Type B pancreatic cell (in vitro differentiated cells): ENCODE data around the gene R3HDML. TPM values are rescaled to one million over a fixed set of nuclear protein-coding genes. Genes with fewer than 3 reads are reported as not detected.

ENCODE experiments used
- DNase-seq: peaks from one replicate; pipeline ENCODE4 v3.0.0; 2021; ENCODE audit warnings: mixed read lengths; ENCODE audit not compliant: unreplicated experiment; ENCODE audit errors: extremely low spot score
- H3K27ac Mint-ChIP-seq: 2 replicates; pipeline ENCODE4 v1.8.0; 2021; ENCODE audit warnings: mild to moderate bottlenecking, mixed read lengths
- H3K27me3 Mint-ChIP-seq: 2 replicates; pipeline ENCODE4 v1.8.0; 2021; ENCODE audit warnings: mixed read lengths
- H3K36me3 Mint-ChIP-seq: 2 replicates; pipeline ENCODE4 v1.8.0; 2021; ENCODE audit warnings: mixed read lengths
- H3K4me1 Mint-ChIP-seq: one replicate; pipeline ENCODE4 v1.8.0; 2021; ENCODE audit warnings: mixed read lengths; ENCODE audit not compliant: unreplicated experiment
- H3K4me3 Mint-ChIP-seq: 2 replicates; pipeline ENCODE4 v1.8.0; 2021; ENCODE audit warnings: mild to moderate bottlenecking, mixed read lengths
- H3K9me3 Mint-ChIP-seq: 2 replicates; pipeline ENCODE4 v1.8.0; 2021; ENCODE audit warnings: mixed read lengths
- CTCF ChIP-seq: fragments of 200-600 bp; sonication (generic); conservative IDR thresholded peaks from 2 replicates; pipeline ENCODE4 v1.5.0; 2021; ENCODE audit warnings: antibody characterized with exemption, mild to moderate bottlenecking
- total RNA-seq: library from RNA; stranded (reverse); gene quantifications from 2 replicates; pipeline ENCODE4 v1.2.1, GENCODE V29; 2021; ENCODE audit warnings: low replicate concordance

Gene R3HDML
- total RNA-seq, 1 donor from 2014 or later: not detected

- peaks cover 29% of the 10 kb centered on the region for H3K27me3 Mint-ChIP-seq
- DNase-seq: no peak
- TF ChIP-seq CTCF: no peak
- H3K27ac Mint-ChIP-seq: no peak overlapping the region
- H3K4me1 Mint-ChIP-seq: peaks cover 4% of the 10 kb centered on the region
- H3K4me3 Mint-ChIP-seq: no peak overlapping the region
- H3K36me3 Mint-ChIP-seq: no peaks in the 10 kb centered on the region
- H3K9me3 Mint-ChIP-seq: no peaks in the 10 kb centered on the region
These were observed 2.1 kb upstream of the R3HDML start for GRCh38 chr20:44334709-44335108.

DNA sequence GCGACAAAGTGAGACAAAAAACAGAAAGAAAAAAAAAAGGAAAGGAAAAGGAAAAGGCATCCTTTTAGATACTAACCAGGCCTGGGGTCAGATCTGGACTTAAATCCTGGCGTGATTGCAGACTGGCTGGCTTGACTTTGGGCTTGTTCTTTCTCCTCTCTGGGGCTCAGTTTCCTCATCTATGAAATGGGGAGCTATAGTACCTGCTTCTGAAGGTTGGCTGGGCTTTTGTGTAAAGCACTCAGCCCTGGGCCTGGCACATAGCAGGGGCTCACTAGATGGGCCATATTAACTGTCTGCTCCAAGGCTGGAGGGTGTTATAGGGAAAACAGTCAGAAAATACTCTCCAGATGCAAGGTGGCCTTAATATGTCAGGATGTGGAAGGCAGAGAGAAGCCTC is 1.2 kb upstream of the R3HDML start:
- Mint-ChIP-seq H3K36me3 (no peaks in the 10 kb centered on the region), H3K27me3 (peaks cover 27% of the 10 kb centered on the region), H3K27ac (no peak overlapping the region), H3K4me3 (no peak overlapping the region), H3K9me3 (no peaks in the 10 kb centered on the region), H3K4me1 (peaks cover 4% of the 10 kb centered on the region)
- DNase-seq: no peak
- TF ChIP-seq CTCF: no peak

DNA sequence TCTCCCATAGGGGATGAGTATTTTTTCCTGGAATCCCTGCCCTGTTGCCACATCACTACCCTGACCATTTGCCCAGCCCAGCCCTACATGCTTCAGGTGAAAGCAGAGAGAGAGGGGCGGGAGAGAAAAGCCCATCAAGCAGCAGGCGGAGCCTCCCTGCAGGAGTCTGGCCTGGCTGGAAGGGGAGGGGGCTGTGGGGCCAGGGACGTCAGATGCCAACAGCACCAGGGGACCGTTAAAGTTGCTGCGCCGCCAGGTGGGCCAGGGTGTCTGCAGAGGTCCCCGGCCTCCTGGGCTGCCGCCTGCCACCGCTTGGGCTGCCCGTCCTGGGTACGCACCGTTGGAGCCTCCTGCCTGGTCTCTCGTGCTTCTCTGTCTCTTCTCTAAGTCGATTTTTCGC is 757 bp upstream of the R3HDML start:
- Mint-ChIP-seq H3K36me3 (no peaks in the 10 kb centered on the region), H3K4me3 (no peak overlapping the region), H3K27me3 (peaks cover 27% of the 10 kb centered on the region), H3K4me1 (peaks cover 4% of the 10 kb centered on the region), H3K9me3 (no peaks in the 10 kb centered on the region), H3K27ac (no peak overlapping the region)
- DNase-seq: no peak
- no peak for TF ChIP-seq CTCF

DNA sequence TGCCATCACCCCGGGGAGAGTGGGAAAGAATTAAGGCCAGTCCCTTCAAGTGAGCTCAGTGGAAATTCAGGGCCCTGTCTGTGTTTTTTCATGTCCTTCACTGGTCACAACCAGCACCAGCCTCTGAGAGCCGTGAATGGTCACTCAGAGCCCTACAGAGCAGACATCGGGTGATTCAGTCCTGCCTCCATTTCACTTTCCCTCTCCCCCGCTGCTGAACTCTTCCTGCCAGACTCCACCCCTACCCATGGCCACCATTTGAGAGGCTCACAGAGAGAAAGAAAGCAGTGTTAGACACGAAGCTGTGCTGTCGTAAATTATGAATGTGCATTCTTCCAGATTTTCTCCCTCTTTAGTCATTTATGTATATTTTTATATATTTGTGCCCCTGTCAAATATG is 5.4 kb downstream of the R3HDML start:
- Mint-ChIP-seq H3K4me3 (no peak overlapping the region), H3K4me1 (no peaks in the 10 kb centered on the region), H3K27me3 (peaks cover 3% of the 10 kb centered on the region), H3K27ac (no peak overlapping the region), H3K36me3 (no peaks in the 10 kb centered on the region), H3K9me3 (no peaks in the 10 kb centered on the region)
- TF ChIP-seq CTCF: no peak
- no peak for DNase-seq

GRCh38 chr20:44343162-44343675 is 6.4 kb downstream of the R3HDML start:
- no peak for DNase-seq
- TF ChIP-seq CTCF: no peak
- no peaks in the 10 kb centered on the region for H3K36me3 Mint-ChIP-seq
- H3K4me1 Mint-ChIP-seq: no peaks in the 10 kb centered on the region
- no peak overlapping the region for H3K27ac Mint-ChIP-seq
- no peak overlapping the region for H3K4me3 Mint-ChIP-seq
- peaks cover 3% of the 10 kb centered on the region for H3K27me3 Mint-ChIP-seq
- H3K9me3 Mint-ChIP-seq: no peaks in the 10 kb centered on the region

GRCh38 chr20:44344723-44345122 is 7.9 kb downstream of the R3HDML start:
- Mint-ChIP-seq H3K27me3 (peaks cover 3% of the 10 kb centered on the region), H3K9me3 (no peaks in the 10 kb centered on the region)

More at GRCh38 chr20:44344723-44345122, 7.9 kb downstream of the R3HDML start:
- no peak for DNase-seq
- Mint-ChIP-seq H3K4me3 (no peak overlapping the region), H3K36me3 (no peaks in the 10 kb centered on the region), H3K27ac (no peak overlapping the region), H3K4me1 (no peaks in the 10 kb centered on the region)
- TF ChIP-seq CTCF: no peak
